T47D (cell line): ENCODE measurements around the gene HSPB2.
"Not testable (repeated sequence)": the region's sequence is repeated elsewhere in the genome, so short reads cannot be mapped to it uniquely, and the experiment has no call there.

ENCODE experiments used
- DNase-seq, 2 experiments: peaks; one replicate each; pipeline versions ENCODE4 v3.0.0 to v3.0.0-alpha.2; 2011 to 2012; ENCODE audit warnings: low read depth in 1 of 2, low spot score in 1 of 2
- JUND ChIP-seq: IDR thresholded peaks from 2 replicates; pipeline ENCODE4 v1.6.1; 2012; ENCODE audit warnings: low read depth
- in situ Hi-C: cut with HindIII; loops from 2 replicates; pipeline ENCODE4 v1.10.0; 2016; ENCODE audit warnings: low sequenced_read_pairs, low pct_unique_long_range_greater_than_20kb

Gene HSPB2

DNA sequence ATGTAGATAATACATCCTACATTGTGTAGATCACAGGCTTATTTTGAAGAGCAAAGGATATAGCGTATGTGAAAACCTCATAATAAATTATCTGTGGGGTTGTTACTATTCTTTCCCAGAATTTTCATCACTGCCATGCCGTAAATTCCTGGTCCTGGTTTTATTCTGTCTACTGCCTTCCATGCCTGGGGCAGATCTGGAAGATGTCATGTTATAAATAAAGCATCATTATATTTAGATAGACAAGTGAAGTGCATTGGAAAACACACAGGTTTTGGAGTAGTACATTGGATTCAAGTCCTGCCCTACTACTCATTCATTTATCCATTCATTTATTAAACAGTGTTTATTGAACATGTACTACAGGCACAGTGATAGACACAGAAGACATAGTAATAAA lies 8.4 kb downstream of the HSPB2 start:
- in situ Hi-C loops: no loop called here
- TF ChIP-seq JUND: no peak

DNA sequence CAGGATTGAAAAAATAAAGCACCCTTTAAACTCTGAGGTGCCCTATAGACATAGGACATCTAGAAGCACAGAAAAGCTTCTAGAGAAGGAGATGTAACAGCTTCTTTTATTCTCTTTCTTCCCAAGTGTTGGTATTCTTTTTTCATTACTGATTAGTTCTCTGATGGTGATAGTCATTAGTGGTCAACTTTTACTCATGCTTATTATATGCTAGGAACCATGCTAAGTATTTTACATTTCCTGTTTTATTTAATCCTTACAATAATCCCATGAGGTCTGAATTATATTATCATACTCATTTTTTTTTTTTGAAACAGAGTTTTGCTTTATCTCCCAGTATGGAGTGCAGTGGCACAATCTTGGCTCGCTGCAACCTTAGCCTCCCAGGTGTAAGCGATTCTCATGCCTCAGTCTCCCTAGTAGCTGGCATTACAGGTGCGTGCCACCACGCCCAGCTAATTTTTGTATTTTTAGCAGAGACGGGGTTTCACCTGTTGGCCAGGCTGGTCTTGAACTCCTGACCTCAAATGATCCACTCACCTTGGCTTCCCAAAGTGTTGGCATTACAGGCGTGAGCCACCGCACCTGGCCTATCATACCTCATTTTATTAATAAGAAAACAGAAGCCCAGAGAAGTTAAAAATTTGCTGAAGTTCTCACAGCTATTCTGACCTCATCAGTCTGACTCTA lies 9.2 kb downstream of the HSPB2 start:
- DNase-seq: no peak
- no peak for TF ChIP-seq JUND
- in situ Hi-C loops: no loop called here

More for the DNA sequence above, 8.4 kb downstream of the HSPB2 start:
- DNase-seq: no peak

DNA sequence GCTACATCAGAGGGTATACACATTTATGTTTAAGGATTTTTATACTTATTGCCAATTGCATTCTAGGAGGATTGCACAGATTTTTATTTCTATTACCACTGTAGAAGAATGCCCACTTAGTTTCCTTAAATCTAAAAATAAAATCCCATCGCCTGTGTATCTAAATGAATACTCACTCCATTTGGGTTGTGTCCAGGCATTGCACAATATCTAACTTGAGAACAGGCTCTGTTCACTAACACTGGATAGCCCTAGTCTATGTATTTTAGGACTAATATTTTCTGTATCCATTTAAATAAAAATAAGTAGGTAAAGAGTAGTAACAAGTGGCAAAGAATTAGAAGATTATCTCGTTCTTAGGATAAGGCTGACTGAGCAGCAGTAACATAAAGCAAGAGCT lies 10.3 kb downstream of the HSPB2 start:
- TF ChIP-seq JUND: no peak
- in situ Hi-C loops: no loop called here
- DNase-seq: peak in 1 of 2 experiments; percentile 49

DNA sequence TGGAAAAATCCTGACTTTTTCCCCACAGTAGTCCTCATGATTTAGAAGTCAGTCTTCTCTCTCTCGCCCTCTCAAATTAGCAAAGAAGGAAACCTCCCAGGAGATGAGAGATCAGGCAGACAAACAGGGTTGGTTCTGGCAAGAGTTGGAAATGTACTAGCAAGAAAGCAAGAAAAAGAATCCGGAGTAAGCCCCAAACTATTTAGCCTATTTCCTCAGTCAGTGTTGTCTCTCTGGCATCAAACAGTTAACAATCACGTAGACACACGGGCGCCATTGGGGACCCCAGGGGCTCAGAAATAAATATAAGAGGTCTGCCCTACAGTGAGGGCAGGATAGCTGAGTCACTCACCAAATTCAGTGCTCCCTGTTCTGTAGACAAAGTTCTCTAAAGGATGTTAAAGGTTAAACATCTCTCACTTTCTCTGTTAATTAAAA lies 10.8 kb downstream of the HSPB2 start:
- in situ Hi-C loops: no loop called here
- DNase-seq: no peak
- no peak for TF ChIP-seq JUND

DNA sequence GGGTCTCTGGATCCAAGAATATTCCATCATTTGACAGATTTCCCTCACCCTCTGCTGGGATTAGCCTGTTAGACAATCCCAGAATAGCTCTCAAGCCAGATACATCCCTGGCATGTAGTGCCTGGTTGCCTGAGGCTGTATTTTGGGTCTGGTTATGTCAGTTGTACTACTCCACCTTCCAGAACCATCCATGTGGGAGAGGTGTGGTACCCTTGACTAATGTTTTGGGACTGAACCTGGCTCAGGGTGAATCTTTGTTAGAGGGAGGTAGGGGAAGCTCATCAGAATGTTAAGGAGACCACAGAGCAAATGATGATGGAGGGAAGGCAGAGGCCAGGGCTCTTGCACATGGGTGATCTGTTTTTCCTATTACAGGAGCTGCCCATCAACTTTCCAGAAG lies 11.4 kb downstream of the HSPB2 start:
- peak in 1 of 2 experiments; percentile 71 for DNase-seq
- in situ Hi-C loops: no loop called here
- no peak for TF ChIP-seq JUND

GRCh38 chr11:111925953-111926352 lies 13.4 kb downstream of the HSPB2 start:
- in situ Hi-C loops: no loop called here
- DNase-seq: no peak
- no peak for TF ChIP-seq JUND

DNA sequence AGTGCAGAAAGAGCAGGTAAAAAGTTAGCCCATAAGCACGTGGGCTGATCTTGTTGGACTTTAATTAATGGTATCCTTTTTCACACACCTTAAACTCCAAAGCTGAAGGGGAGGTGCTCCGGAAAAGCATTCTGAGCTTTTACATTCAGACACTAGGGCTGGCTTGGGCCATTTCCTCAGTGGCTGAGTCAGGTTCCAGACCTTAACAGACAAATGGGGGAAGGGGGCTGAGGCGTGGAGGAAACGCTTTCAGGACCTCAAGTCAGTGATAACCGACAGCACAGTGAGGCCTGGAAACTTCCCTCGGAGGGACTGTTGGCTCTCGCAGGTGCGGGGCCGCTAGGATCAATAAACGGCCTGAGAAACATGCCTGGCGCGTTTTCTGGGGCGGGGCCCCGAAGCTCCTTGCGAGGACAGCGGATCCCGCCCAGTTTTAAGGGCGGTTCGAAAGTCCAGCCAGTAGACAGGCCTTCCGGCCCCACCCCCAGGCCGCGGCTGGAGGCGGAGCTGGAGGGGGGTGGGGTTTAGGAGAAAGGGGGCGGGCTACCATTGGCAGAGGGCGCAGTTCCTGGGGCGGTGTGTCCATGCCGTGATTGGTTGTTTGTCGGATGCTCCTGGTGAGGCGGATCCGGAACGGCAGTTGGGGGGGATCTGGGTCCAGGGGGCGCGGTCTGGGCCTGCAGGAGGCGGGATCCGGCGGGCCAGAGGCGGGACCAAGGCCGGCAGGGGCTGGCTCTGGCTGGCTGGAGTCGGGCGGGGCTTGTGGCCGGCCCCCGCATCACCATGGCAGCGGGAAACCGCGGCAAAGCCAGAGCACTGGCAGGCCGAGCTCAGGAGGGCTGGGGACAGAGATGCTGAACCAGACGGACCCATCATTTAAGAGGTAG lies 14.2 kb downstream of the HSPB2 start:
- DNase-seq: peak; percentile 92 to 99
- in situ Hi-C loops: no loop called here
- TF ChIP-seq JUND: no peak

GRCh38 chr11:111930472-111930871 lies 17.9 kb downstream of the HSPB2 start:
- in situ Hi-C loops: no loop called here
- TF ChIP-seq JUND: no peak

GRCh38 chr11:111932611-111932950 lies 20.0 kb downstream of the HSPB2 start:
- in situ Hi-C loops: no loop called here
- no peak for DNase-seq
- TF ChIP-seq JUND: no peak

More at GRCh38 chr11:111930472-111930871, 17.9 kb downstream of the HSPB2 start:
- DNase-seq: no peak

- DNase-seq, in situ Hi-C loops: not testable (repeated sequence)
Observed at GRCh38 chr11:111933176-111933575, 20.6 kb downstream of the HSPB2 start.

DNA sequence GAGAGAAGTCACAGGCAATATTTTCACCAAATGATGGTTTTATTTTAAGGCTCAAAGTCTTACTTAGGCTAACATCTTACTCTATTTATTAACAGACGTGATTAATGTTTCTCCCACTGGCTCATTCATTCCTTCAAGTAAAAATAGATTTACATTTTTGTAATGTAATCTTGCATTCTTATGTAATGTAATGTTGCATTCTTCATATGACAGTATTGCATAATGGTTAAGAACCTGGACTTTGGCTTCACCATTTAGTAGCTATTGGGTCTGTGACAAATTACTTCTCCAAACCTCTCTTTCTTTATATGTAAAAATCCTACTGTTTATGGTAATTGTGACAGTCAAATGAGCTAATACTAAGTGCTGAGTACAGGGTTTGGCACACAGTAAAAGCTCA lies 21.3 kb downstream of the HSPB2 start:
- no peak for TF ChIP-seq JUND
- in situ Hi-C loops: no loop called here
- DNase-seq: no peak

- TF ChIP-seq JUND: no peak
- DNase-seq: no peak
- in situ Hi-C loops: no loop called here
Observed at GRCh38 chr11:111934306-111934705, 21.8 kb downstream of the HSPB2 start.

DNA sequence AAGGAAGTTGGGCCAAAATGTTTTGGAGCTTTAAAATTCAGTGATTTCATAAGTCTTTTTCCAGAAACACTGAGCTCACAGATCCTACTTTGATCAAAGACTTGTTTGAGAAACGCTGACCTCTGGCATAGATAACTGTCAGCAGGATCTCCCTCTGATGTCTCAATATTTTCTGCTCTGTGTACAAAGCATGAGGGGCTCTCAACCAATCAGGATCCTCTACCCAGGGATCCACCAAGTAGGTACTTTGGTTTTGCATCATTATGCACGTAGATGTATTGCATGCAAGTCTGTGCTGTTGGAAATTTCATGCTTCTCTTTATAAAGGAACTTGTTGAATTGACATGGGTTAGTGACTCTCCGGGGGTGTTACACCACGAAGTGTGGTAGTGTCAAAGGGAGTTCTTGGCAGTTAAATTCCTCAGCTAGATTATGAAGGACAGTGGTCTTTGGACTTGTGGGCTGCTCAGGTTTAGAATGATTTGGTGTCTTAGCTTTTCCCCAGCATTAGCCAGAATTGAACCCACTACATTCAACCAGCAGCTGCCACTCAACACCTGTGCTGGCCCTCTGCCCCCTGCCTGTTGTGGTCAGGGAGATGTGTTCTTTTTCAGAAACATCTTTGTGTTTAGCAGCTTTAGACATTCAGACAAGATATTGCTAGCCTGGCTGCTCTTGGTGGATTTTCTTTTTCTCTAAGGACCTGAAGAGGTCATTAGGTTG lies 22.9 kb downstream of the HSPB2 start:
- DNase-seq: no peak
- no peak for TF ChIP-seq JUND
- in situ Hi-C loops: no loop called here
